GDM1 (cell line): ENCODE results near the gene IRF2BP2.

ENCODE experiments used
- DNase-seq: peaks from one replicate; lab custom pipeline; 2025; lab: John Stamatoyannopoulos, UW

IRF2BP2 gene

DNA sequence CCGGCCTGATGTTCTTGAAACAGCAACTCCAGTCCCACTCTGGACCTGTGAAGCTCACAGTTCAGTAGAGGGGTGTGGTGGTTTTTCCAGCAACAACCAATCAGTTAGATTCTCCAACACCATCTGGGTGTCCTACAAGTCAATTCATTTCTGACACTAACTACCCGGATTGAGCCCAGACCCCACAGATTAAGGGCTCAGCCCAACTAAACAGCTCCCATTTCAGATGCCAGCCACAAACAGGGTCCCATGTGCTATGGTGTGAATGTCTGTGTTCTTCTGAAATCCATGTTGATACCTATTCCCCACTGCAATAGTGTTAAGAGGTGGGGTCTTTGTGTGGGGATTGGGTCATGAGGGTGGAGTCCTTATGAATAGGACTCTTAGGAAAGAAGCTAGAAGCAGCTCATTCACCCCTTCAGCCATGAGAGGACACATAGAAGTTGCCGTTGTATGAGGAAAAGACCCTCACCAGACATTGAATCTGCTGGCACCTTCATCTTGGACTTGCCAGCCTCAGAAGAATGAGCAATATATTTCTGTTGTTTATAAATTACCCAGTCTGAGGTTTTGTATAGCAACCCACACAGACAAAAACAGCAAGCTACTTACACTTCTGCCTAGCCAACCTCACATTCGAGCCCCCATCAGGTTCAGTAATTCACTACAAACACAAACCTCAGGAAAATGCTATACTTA lies 53.6 kb downstream of the IRF2BP2 start:
- DNase-seq, result no peak

DNA sequence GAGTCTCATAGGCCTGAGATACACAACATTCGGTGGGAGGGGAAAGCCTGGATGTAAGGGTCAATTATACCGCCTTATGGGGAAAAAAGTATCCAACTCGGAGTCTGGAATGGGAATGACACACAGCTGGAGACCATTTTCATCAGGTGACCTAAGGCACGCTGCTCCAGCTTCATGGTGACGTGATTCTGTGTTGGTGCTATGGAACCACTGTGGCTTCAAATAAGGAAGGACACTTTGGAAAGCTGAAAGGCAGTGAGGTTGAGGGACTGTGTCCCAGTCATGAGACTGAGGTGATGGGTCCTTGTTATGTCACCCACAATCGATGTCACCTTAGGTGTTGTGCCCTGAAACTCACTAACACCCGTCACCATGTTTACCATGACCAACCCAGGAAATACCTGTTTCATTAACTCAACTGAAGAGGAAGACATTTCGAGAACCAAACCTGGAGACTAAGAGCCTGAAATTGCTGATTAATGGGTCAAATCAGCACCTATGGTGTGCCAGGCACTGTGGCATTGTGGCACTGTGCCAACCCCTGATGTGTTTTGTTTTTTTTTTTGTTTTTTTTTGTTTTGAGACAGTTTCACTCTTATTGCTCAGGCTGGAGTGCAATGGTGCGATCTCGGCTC lies 54.5 kb downstream of the IRF2BP2 start:
- no peak for DNase-seq

DNA sequence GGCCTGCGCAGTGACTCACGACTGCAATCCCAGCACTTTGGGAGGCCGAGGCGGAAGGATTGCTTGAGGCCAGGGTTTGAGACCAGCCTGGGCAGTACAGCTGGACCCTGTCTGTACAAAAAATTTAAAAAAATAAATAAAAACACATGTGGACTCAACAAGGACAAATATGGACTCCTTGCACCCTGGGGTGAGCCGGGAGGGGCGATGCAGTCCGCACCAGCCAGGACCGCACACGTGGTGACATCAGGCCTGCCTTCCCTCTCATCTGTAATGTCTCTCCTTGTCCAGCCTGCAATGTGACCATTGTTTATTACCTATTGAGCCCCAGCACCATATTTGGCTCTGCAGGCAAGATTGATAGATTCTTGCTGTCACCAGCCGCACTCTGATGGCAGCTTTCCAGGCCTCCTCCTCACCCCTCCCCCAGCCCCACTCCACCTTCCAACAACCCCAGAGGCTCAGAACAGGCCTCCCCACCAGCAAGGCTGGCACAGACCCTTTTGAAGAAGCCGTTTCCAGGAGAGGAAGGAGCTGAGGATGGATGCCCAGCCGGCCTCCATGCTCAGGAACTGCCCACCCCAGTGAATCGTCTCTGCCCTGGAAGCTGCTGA lies 55.2 kb downstream of the IRF2BP2 start:
- no peak for DNase-seq
